ENCODE measurements around the gene CD47.

- TF ChIP-seq CTCF (IDR thresholded peaks at IDR 0.05) (no peak), EZH2 (IDR thresholded peaks at IDR 0.05) (no peak)
Observed at GRCh38 chr3:108071368-108071767, 19.5 kb downstream of the CD47 start.
